ENCODE measurements around the gene SMARCAD1. TPM values are rescaled to one million over a fixed set of nuclear protein-coding genes. Genes with fewer than 3 reads are reported as not detected.

SMARCAD1 gene
- polyA plus RNA-seq, 2 of the 4 experiments (the other 2 are of a cell fraction) = 15.9 to 35.7 TPM

DNA sequence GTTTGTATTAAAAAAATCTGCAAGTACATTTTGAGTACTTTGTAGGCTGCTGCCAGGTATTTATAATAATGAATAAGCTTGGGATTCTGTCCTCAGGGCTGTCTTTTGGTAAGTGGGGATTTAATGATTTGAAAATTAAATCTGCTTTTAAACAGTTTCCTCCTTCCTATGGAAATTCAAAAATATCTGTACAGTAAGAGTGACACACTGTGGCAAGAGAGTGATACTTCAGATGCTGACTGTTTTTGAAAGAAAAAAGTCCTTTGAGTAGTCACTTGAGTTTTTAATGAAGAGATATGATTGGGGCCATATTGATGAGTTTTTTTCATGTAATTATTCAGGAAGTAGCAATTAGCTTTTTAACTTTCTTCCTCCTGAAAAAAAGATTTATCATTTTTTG, 49.2 kb downstream of the SMARCAD1 start (continued):
- no peak for TF ChIP-seq NPAS2 (CRISPR knock-in tag; IDR thresholded peaks at IDR 0.05; ENCODE audit: borderline replicate concordance)
- no peak for TF ChIP-seq BHLHE40 (IDR thresholded peaks at IDR 0.05; ENCODE audit: low read depth, low read length)

- TF ChIP-seq, protein P1, sequence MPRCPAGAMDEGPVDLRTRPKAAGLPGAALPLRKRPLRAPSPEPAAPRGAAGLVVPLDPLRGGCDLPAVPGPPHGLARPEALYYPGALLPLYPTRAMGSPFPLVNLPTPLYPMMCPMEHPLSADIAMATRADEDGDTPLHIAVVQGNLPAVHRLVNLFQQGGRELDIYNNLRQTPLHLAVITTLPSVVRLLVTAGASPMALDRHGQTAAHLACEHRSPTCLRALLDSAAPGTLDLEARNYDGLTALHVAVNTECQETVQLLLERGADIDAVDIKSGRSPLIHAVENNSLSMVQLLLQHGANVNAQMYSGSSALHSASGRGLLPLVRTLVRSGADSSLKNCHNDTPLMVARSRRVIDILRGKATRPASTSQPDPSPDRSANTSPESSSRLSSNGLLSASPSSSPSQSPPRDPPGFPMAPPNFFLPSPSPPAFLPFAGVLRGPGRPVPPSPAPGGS (IDR thresholded peaks at IDR 0.05) = no peak
- TF ChIP-seq RNF2 (IDR thresholded peaks at IDR 0.05; ENCODE audit: borderline replicate concordance, low read depth) (no peak), NFE2L2 (conservative IDR thresholded peaks at IDR 0.05; ENCODE audit: low read length) (no peak), SREBF2 (IDR thresholded peaks at IDR 0.05) (no peak), RAD21 (conservative IDR thresholded peaks at IDR 0.05 in 1 of 2, IDR thresholded peaks at IDR 0.05 in 1 of 2) (no peak), FOSL2 (IDR thresholded peaks at IDR 0.05) (no peak), FOSL2 (CRISPR knock-in tag; IDR thresholded peaks at IDR 0.05) (no peak), ZNF302 (CRISPR knock-in tag; IDR thresholded peaks at IDR 0.05) (no peak), BHLHE40 (IDR thresholded peaks at IDR 0.05; ENCODE audit: low read depth, low read length) (no peak), HOXB13 (CRISPR knock-in tag; IDR thresholded peaks at IDR 0.05; ENCODE audit: low read depth) (no peak), POLR2A (IDR thresholded peaks at IDR 0.05; ENCODE audit: low read length) (no peak), MAZ (IDR thresholded peaks at IDR 0.05; ENCODE audit: borderline replicate concordance, low read depth, low read length) (no peak), EP300 (IDR thresholded peaks at IDR 0.05) (no peak), CHD4 (IDR thresholded peaks at IDR 0.05; ENCODE audit: borderline replicate concordance) (no peak), RARB (CRISPR knock-in tag; IDR thresholded peaks at IDR 0.05) (no peak), PHF8 (IDR thresholded peaks at IDR 0.05; ENCODE audit: borderline replicate concordance, low read depth) (no peak), EHF (CRISPR knock-in tag; IDR thresholded peaks at IDR 0.05) (no peak)
- TF ChIP-seq, protein P2, sequence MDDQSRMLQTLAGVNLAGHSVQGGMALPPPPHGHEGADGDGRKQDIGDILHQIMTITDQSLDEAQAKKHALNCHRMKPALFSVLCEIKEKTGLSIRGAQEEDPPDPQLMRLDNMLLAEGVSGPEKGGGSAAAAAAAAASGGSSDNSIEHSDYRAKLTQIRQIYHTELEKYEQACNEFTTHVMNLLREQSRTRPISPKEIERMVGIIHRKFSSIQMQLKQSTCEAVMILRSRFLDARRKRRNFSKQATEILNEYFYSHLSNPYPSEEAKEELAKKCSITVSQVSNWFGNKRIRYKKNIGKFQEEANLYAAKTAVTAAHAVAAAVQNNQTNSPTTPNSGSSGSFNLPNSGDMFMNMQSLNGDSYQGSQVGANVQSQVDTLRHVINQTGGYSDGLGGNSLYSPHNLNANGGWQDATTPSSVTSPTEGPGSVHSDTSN (IDR thresholded peaks at IDR 0.05) = no peak
These were observed 54.7 kb downstream of the SMARCAD1 start for GRCh38 chr4:94262163-94263016.

GRCh38 chr4:94267037-94267436, 59.4 kb downstream of the SMARCAD1 start:
- CTCF ChIA-PET = no interaction called here
- TF ChIP-seq GATA3 (IDR thresholded peaks at IDR 0.05; ENCODE audit: borderline replicate concordance) (no peak), ESRRA (IDR thresholded peaks at IDR 0.05; ENCODE audit: borderline replicate concordance, low read length) (no peak), EP300 (IDR thresholded peaks at IDR 0.05) (no peak), ZNF302 (CRISPR knock-in tag; IDR thresholded peaks at IDR 0.05) (no peak), ELK1 (IDR thresholded peaks at IDR 0.05; ENCODE audit: low read depth, low read length) (no peak), HDAC2 (IDR thresholded peaks at IDR 0.05) (no peak), TFCP2L1 (CRISPR knock-in tag; IDR thresholded peaks at IDR 0.05) (no peak), CBX2 (IDR thresholded peaks at IDR 0.05; ENCODE audit: borderline replicate concordance, low read depth) (no peak), CHD4 (IDR thresholded peaks at IDR 0.05; ENCODE audit: borderline replicate concordance) (no peak), KDM5A (IDR thresholded peaks at IDR 0.05) (no peak), NR3C1 (IDR thresholded peaks at IDR 0.05) (no peak), POLR2A (IDR thresholded peaks at IDR 0.05; ENCODE audit: low read length) (no peak), HEYL (CRISPR knock-in tag; IDR thresholded peaks at IDR 0.05) (no peak), MAZ (IDR thresholded peaks at IDR 0.05; ENCODE audit: borderline replicate concordance, low read depth, low read length) (no peak), ZC3H11A (IDR thresholded peaks at IDR 0.05) (no peak), KDM1A (IDR thresholded peaks at IDR 0.05; ENCODE audit: low read depth) (no peak), FOSL2 (IDR thresholded peaks at IDR 0.05) (no peak), FOSL2 (CRISPR knock-in tag; IDR thresholded peaks at IDR 0.05) (no peak), ZFP36 (IDR thresholded peaks at IDR 0.05; ENCODE audit: borderline replicate concordance, partially characterized antibody) (no peak)
- TF ChIP-seq, protein P3, sequence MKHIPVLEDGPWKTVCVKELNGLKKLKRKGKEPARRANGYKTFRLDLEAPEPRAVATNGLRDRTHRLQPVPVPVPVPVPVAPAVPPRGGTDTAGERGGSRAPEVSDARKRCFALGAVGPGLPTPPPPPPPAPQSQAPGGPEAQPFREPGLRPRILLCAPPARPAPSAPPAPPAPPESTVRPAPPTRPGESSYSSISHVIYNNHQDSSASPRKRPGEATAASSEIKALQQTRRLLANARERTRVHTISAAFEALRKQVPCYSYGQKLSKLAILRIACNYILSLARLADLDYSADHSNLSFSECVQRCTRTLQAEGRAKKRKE (CRISPR knock-in tag; IDR thresholded peaks at IDR 0.05; ENCODE audit: low read depth) = no peak
- TF ChIP-seq, protein P4, sequence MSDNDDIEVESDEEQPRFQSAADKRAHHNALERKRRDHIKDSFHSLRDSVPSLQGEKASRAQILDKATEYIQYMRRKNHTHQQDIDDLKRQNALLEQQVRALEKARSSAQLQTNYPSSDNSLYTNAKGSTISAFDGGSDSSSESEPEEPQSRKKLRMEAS (IDR thresholded peaks at IDR 0.05) = no peak
- H3K4me1 ChIP-seq = no peaks in the 10 kb centered on the region
- FAIRE-seq (no peak), ATAC-seq (no peak), DNase-seq (ENCODE audit: low read depth in 1 of 2, low spot score in 1 of 2) (no peak)
- H3K9me3 ChIP-seq = no peaks in the 10 kb centered on the region
- WGBS (ENCODE audit: missing lambda C conversion rate) = 88% methylated on average over 4 of the region's 4 CpGs
- H3K27ac ChIP-seq = no peak overlapping the region
- H3K4me2 ChIP-seq = no peak overlapping the region
- no peak overlapping the region for H3K4me3 ChIP-seq
- POLR2A ChIA-PET = no interaction called here

More at GRCh38 chr4:94262163-94263016, 54.7 kb downstream of the SMARCAD1 start:
- Histone ChIP-seq H3K27ac (no peak overlapping the region), H3K4me1 (no peaks in the 10 kb centered on the region), H3K9me3 (no peaks in the 10 kb centered on the region), H3K4me2 (no peak overlapping the region), H3K4me3 (no peak overlapping the region)
- no peak for DNase-seq (ENCODE audit: low read depth in 1 of 2, low spot score in 1 of 2)
- ChIA-PET POLR2A (no interaction called here), CTCF (no interaction called here)
- ATAC-seq = no peak
- FAIRE-seq = no peak
- 93% methylated on average over 5 of the region's 5 CpGs for WGBS (ENCODE audit: missing lambda C conversion rate)

Data from A549 (cell line).